Heart right ventricle (tissue), 16 donors: ENCODE results near the gene SIRT4. TPM values are rescaled to one million over a fixed set of nuclear protein-coding genes. Genes with fewer than 3 reads are reported as not detected.

Experiments
- ATAC-seq, 8 donors: fragments of 200-7000 bp; cut with Tn5 transposase; one replicate each; pipeline ENCODE4 v1.9.1; 2020; ENCODE audit warnings: mild to moderate bottlenecking in 8 of 8, moderate library complexity in 8 of 8, moderate number of reproducible peaks in 1 of 8
- DNase-seq, 2 donors: peaks; one replicate each; pipeline ENCODE4 v3.0.0-alpha.2; 2020
- H3K27ac ChIP-seq, 10 donors: fragments of 200-600 bp; sonication (generic) in 2 of 10; one replicate each; pipeline versions ENCODE4 v1.5.0 to v1.8.0; 2020 to 2022; ENCODE audit warnings: mild to moderate bottlenecking in 3 of 10
- H3K27me3 ChIP-seq, 7 donors: fragments of 200-600 bp; one replicate each; pipeline ENCODE4 v1.8.0; 2021 to 2022; ENCODE audit warnings: mild to moderate bottlenecking in 2 of 7
- H3K36me3 ChIP-seq, 9 donors: fragments of 200-600 bp; sonication (generic) in 1 of 9; one replicate each; pipeline versions ENCODE4 v1.5.0 to v1.8.0; 2020 to 2022; ENCODE audit warnings: mild to moderate bottlenecking in 2 of 9
- H3K4me1 ChIP-seq, 9 donors: fragments of 200-600 bp; sonication (generic) in 1 of 9; one replicate each; pipeline versions ENCODE4 v1.5.0 to v1.8.0; 2020 to 2022; ENCODE audit warnings: mild to moderate bottlenecking in 4 of 9
- H3K4me3 ChIP-seq, 10 donors: fragments of 200-600 bp; sonication (generic) in 2 of 10; one replicate each; pipeline versions ENCODE4 v1.5.0 to v1.8.0; 2020 to 2022; ENCODE audit warnings: mild to moderate bottlenecking in 7 of 10, moderate library complexity in 2 of 10
- H3K9me3 ChIP-seq, 11 donors: fragments of 200-600 bp in 10 of 11; sonication (generic) in 2 of 11; one replicate each; pipeline versions ENCODE4 v1.5.0 to v1.8.0; 2013 to 2022; ENCODE audit warnings: mild to moderate bottlenecking in 2 of 11, control low read depth in 1 of 11, moderate library complexity in 1 of 11
- WGBS, 2 donors: extraction: QIAGEN DNeasy Blood & Tissue Kit; methylation state at CpG; one replicate each; pipeline ENCODE4 v1.1.7; 2013; ENCODE audit warnings: inconsistent platforms in 1 of 2; 5-methylcytosine and 5-hydroxymethylcytosine counted together
- intact Hi-C, 10 donors: fragments of 100-400 bp; cut with DNase I; formaldehyde crosslinking; loops; one replicate each; pipeline versions ENCODE4 v1.11.1 to v1.14.2; 2022
- polyA plus RNA-seq, 2 donors: library from polyadenylated mRNA; stranded (reverse); fragments of 200-250 nt; gene quantifications; one replicate each; pipeline ENCODE4 v1.2.3, GENCODE V29; 2013
- total RNA-seq, 10 donors: library from RNA; stranded (reverse); fragmentation: NEBNext Ultra II Directional in 3 of 10; extraction: Animal tissue kit (Norgen Biotek cat#: 25700) in 3 of 10; gene quantifications; one replicate each; pipeline versions ENCODE4 v1.2.1 to v1.2.4, GENCODE V29; 2021 to 2023
- TF ChIP-seq, protein P1 (sequence below), 9 donors: fragments of 200-600 bp; sonication (generic) in 2 of 9; IDR thresholded peaks; one replicate each; pipeline versions ENCODE4 v1.5.0 to v1.8.0; 2021 to 2022; ENCODE audit warnings: antibody characterized with exemption in 9 of 9, mild to moderate bottlenecking in 5 of 9, moderate library complexity in 1 of 9
- donor health status: Arrhythmogenic right ventricular cardiomyopathy.
- donor health status: ischemic (EF 13 %, LVEDD 7.1; RV severe dilation, severe dysfunction).
- donor health status: healthy with polysubstance abuse.
- donor health status: DM: no; HTN: yes; CAD: no.
- donor health status: DM: no; HTN: no; CAD: no.
- donor health status: ischemic (EF 25% LVEDD 6.9; RV normal size, moderate dysfunction).
- donor health status: ischemic (EF 25% LVEDD 5.7; RV mildly dilated, moderate dysfunction).
- donor health status: healthy.
- donor health status: DM: yes; HTN: yes; CAD: no.
- donor health status: Ischemic cardiomyopathy.
- donor health status: ischemic (EF 35%, LVEDD 5.7; RV mildly dilated, moderate dysfunction).
- donor health status: nonischemic (EF 11% LVEDD 7.7; RV severe dilation, severe dysfunction).
- donor health status: DM: yes; HTN: yes; CAD: no.
- donor health status: PGD.
- donor health status: ischemic (EF 29% LVEDD 5.4; RV normal size, mild dysfunction).
- donor health status: nonischemic (EF 23%, LVEDD 6.1; RV moderate dilation, normal function).

The SIRT4 gene
- total and polyA plus RNA-seq, 12 donors, result 2.8 to 9.0 (median 4.7) TPM

DNA sequence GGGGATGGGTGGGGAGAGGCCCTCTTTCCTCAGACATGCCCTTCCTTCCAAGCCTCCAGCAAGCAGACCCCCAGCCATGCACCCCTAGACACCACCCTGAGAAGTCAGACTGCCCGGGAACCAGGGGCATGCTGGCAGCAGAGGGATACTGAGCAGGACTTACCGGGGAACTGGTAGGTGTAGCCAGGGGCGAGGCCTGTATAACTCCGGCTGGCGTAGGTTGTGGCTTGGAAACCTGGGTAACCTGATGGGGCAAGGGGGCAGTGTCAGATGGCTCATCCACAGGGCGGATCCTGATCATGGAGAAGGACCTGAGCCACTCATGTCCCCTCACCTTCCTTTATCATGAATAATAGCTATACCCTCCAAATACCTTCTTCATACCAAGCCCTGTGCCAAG, 51.0 kb downstream of the SIRT4 start:
- TF ChIP-seq, protein P1, sequence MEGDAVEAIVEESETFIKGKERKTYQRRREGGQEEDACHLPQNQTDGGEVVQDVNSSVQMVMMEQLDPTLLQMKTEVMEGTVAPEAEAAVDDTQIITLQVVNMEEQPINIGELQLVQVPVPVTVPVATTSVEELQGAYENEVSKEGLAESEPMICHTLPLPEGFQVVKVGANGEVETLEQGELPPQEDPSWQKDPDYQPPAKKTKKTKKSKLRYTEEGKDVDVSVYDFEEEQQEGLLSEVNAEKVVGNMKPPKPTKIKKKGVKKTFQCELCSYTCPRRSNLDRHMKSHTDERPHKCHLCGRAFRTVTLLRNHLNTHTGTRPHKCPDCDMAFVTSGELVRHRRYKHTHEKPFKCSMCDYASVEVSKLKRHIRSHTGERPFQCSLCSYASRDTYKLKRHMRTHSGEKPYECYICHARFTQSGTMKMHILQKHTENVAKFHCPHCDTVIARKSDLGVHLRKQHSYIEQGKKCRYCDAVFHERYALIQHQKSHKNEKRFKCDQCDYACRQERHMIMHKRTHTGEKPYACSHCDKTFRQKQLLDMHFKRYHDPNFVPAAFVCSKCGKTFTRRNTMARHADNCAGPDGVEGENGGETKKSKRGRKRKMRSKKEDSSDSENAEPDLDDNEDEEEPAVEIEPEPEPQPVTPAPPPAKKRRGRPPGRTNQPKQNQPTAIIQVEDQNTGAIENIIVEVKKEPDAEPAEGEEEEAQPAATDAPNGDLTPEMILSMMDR (IDR thresholded peaks at IDR 0.05), result no peak
- ATAC-seq (no peak), DNase-seq (no peak)
- H3K4me3 ChIP-seq, result no peak overlapping the region
- H3K36me3 ChIP-seq, result peaks cover 0 to 5% (median 0%) of the 10 kb centered on the region in 9 donors
- H3K4me1 ChIP-seq, result peaks cover 0 to 5% (median 0%) of the 10 kb centered on the region in 9 donors
- 95 to 96% methylated on average over 6 of the region's 6 CpGs for WGBS, 2 donors
- intact Hi-C loops, result no loop called here
- H3K27me3 ChIP-seq, result no peaks in the 10 kb centered on the region
- H3K9me3 ChIP-seq, result no peaks in the 10 kb centered on the region
- H3K27ac ChIP-seq, result no peak overlapping the region

DNA sequence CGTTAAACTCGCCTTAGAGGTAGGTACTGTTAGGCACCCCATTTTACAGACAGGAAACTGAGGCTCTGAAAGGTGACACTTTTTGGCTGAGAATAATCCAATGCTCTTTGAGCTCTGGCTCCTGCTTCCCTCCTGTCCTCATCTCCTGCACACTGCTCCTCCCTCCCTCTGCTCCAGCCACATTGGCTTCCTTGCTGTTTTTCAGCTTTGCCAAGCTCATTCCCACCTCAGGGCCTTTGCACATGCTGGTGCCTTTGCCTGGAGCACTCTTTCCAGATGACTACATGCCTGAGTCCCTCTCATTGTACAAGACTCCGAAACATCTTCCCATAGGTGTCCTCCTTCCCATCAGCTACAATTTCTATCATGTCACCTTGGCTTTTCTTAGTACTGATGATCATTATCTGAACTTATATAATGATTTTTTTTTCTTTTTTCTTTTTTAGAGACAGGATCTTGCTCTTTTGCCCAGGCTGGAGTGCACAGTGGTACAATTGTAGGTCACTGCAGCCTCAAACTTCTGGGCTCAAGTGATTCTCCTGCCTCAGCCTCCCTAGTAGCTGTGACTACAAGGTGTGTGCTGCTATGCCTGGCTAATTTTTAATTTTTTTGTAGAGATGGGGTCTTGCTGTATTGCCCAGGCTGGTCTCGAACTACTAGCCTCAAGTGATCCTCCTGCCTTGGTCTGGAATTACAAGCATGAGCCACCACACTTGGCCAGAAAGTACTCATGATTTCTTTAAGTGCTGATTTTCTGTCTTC, 51.6 kb downstream of the SIRT4 start:
- H3K27ac ChIP-seq, result no peak overlapping the region
- H3K27me3 ChIP-seq, result no peaks in the 10 kb centered on the region
- H3K9me3 ChIP-seq, result no peaks in the 10 kb centered on the region
- H3K36me3 ChIP-seq, result peaks cover 0 to 5% (median 0%) of the 10 kb centered on the region in 9 donors
- TF ChIP-seq, protein P1 (IDR thresholded peaks at IDR 0.05), result no peak
- 86 to 90% methylated on average over 4 of the region's 4 CpGs for WGBS, 2 donors
- peaks cover 0 to 5% (median 0%) of the 10 kb centered on the region in 9 donors for H3K4me1 ChIP-seq
- intact Hi-C loops, result no loop called here
- DNase-seq (no peak), ATAC-seq (no peak)
- no peak overlapping the region for H3K4me3 ChIP-seq

DNA sequence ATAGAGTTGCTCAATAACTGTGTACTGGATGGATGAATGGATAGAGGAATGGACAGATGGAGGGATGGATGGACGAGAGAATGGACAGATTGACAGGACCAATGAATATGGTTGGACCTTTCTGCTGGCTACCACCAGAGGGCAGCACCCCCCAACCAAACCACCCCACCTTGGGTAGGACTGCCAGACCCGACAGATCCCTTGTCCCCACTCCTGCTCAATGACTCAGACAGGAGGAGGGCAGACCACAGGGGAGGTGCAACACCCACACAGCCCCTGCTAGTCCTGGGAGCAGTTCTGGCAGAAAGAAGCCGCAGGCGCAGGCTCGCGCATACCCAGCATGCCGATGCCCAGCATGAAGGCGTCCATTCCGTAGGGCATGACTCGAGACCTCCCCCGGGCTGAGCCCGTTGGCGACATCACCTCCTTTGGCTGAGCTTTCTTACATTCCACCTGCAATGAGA, 54.5 kb downstream of the SIRT4 start:
- TF ChIP-seq, protein P1 (IDR thresholded peaks at IDR 0.05), result peak; percentile 74 to 90 (median 85)
- no peaks in the 10 kb centered on the region for H3K9me3 ChIP-seq
- WGBS, 2 donors, result 49 to 54% methylated on average over 13 of the region's 13 CpGs
- no peak overlapping the region for H3K27ac ChIP-seq
- peaks cover 0 to 5% (median 0%) of the 10 kb centered on the region in 9 donors for H3K36me3 ChIP-seq
- H3K27me3 ChIP-seq, result peaks cover 0 to 16% (median 0%) of the 10 kb centered on the region in 7 donors
- peaks cover 0 to 7% (median 0%) of the 10 kb centered on the region in 9 donors for H3K4me1 ChIP-seq
- ATAC-seq (peak; percentile 80 to 96 (median 90)), DNase-seq (peak; percentile 75 to 76)
- no peak overlapping the region for H3K4me3 ChIP-seq
- intact Hi-C loops, result loop anchor here (1.0 to 5.0 kb wide), 4 partner anchors 71 to 75 kb away; no protein-coding TSS in a partner anchor

DNA sequence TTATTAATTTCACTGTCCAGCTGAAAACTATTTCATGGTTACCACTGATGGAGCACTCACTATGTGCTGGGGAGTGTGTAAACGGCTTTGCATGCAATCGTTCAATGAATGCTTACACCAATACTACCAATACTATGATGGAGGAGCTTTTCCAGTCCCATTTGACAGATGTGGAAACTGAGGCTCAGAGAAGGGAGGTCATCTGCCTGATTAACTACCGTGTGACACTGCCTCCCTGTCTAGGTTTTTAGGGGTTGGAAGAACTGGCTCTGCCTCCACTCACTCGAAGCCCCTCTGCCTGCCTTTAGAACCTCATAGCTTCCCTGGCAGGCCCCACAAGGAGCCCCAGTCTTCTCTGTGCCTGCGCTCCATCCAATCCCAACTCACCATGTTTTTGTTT, 55.0 kb downstream of the SIRT4 start:
- 79 to 86% methylated on average over 5 of the region's 5 CpGs for WGBS, 2 donors
- no peak overlapping the region for H3K27ac ChIP-seq

More for the DNA sequence above, 55.0 kb downstream of the SIRT4 start:
- H3K9me3 ChIP-seq, result no peaks in the 10 kb centered on the region
- no peak overlapping the region for H3K4me3 ChIP-seq
- DNase-seq (no peak), ATAC-seq (no peak)
- H3K36me3 ChIP-seq, result peaks cover 0 to 5% (median 0%) of the 10 kb centered on the region in 9 donors
- intact Hi-C loops, result loop anchor here in 5 of 10 donors (2.0 to 5.0 kb wide), 2 partner anchors 70 to 74 kb away; no protein-coding TSS in a partner anchor
- TF ChIP-seq, protein P1 (IDR thresholded peaks at IDR 0.05), result no peak
- peaks cover 0 to 21% (median 0%) of the 10 kb centered on the region in 7 donors for H3K27me3 ChIP-seq
- peaks cover 0 to 11% (median 2%) of the 10 kb centered on the region in 9 donors for H3K4me1 ChIP-seq
